ENCODE results near the gene SSBP1. TPM values are rescaled to one million over a fixed set of nuclear protein-coding genes. Genes with fewer than 3 reads are reported as not detected.

Gene SSBP1
- total RNA-seq, 1 experiment from 2014 or later: 245 TPM

- POLR2A ChIA-PET: no interaction called here
- H3K4me3 Mint-ChIP-seq: no peak overlapping the region
- no peak for DNase-seq (ENCODE audit: low spot score)
- CTCF ChIA-PET: interaction anchor here (0.8 kb wide), 1 partner anchor 70 kb away, joined by 3 read pairs; no protein-coding TSS in a partner anchor
- ATAC-seq: no peak
- no peaks in the 10 kb centered on the region; the same call in 1 of the 2 replicates for H3K27me3 Mint-ChIP-seq (ENCODE audit: low read depth)
- no peaks in the 10 kb centered on the region for H3K9me3 Mint-ChIP-seq
- H3K36me3 Mint-ChIP-seq: no peaks in the 10 kb centered on the region
- H3K4me1 Mint-ChIP-seq: peaks cover 57% of the 10 kb centered on the region
- H3K27ac Mint-ChIP-seq: 0 out of 2 replicates have a peak overlapping the region, but pooled peaks have one; percentile 1
- no peak for TF ChIP-seq SMAD4 (CRISPR knock-in tag; IDR thresholded peaks at IDR 0.05)
- no peak for TF ChIP-seq ELF4 (CRISPR knock-in tag; IDR thresholded peaks at IDR 0.05; ENCODE audit: low read depth)
- no peak for TF ChIP-seq PRRX2 (CRISPR knock-in tag; IDR thresholded peaks at IDR 0.05)
- no peak for TF ChIP-seq ZBTB21 (CRISPR knock-in tag; IDR thresholded peaks at IDR 0.05; ENCODE audit: borderline replicate concordance)
- TF ChIP-seq ATF6 (CRISPR knock-in tag; IDR thresholded peaks at IDR 0.05): no peak
- no peak for TF ChIP-seq MLX (CRISPR knock-in tag; IDR thresholded peaks at IDR 0.05)
- TF ChIP-seq ZNF532 (CRISPR knock-in tag; IDR thresholded peaks at IDR 0.05; ENCODE audit: borderline replicate concordance): no peak
- no peak for TF ChIP-seq ZNF138 (CRISPR knock-in tag; conservative IDR thresholded peaks at IDR 0.05)
- no peak for TF ChIP-seq ZNF425 (CRISPR knock-in tag; conservative IDR thresholded peaks at IDR 0.05)
- TF ChIP-seq ERG (CRISPR knock-in tag; IDR thresholded peaks at IDR 0.05): no peak
- no peak for TF ChIP-seq ZSCAN18 (CRISPR knock-in tag; IDR thresholded peaks at IDR 0.05)
- TF ChIP-seq ATF2 (CRISPR knock-in tag; IDR thresholded peaks at IDR 0.05; ENCODE audit: borderline replicate concordance, low read depth): no peak
- no peak for TF ChIP-seq SMAD3 (CRISPR knock-in tag; IDR thresholded peaks at IDR 0.05; ENCODE audit: borderline replicate concordance)
- TF ChIP-seq CREM (CRISPR knock-in tag; IDR thresholded peaks at IDR 0.05): no peak
- TF ChIP-seq ZNF396 (CRISPR knock-in tag; IDR thresholded peaks at IDR 0.05; ENCODE audit: borderline replicate concordance): no peak
- no peak for TF ChIP-seq ZNF416 (CRISPR knock-in tag; IDR thresholded peaks at IDR 0.05)
- TF ChIP-seq USF2 (CRISPR knock-in tag; IDR thresholded peaks at IDR 0.05): no peak
- no peak for TF ChIP-seq CDX4 (CRISPR knock-in tag; IDR thresholded peaks at IDR 0.05; ENCODE audit: borderline replicate concordance)
- no peak for TF ChIP-seq KAT7 (CRISPR knock-in tag; IDR thresholded peaks at IDR 0.05; ENCODE audit: borderline replicate concordance)
Measured at GRCh38 chr7:141696348-141696747, 41.8 kb upstream of the SSBP1 start.

Measured in WTC11 (cell line).